ENCODE data around the gene CDSN. TPM values are rescaled to one million over a fixed set of nuclear protein-coding genes. Genes with fewer than 3 reads are reported as not detected.
A peak's percentile ranks its signal among the peaks of the same experiment; 100 is the strongest.

Gene CDSN
- total and polyA plus RNA-seq, 10 donors = not detected

- TF ChIP-seq POLR2AphosphoS5 (IDR thresholded peaks at IDR 0.05) (no peak), POLR2A (IDR thresholded peaks at IDR 0.05) (no peak), CTCF (IDR thresholded peaks at IDR 0.05 in 8 of 11, conservative IDR thresholded peaks at IDR 0.05 in 3 of 11) (no peak)
- intact Hi-C loops (cut with DNase I; ENCODE audit: low total_unique reads) = no loop called here
- WGBS, 5 donors = 52 to 82% (median 70%) methylated on average over 11 of the region's 11 CpGs
- peaks cover 0 to 52% (median 11%) of the 10 kb centered on the region in 6 donors for H3K36me3 ChIP-seq
- no peak overlapping the region for H3K4me3 ChIP-seq
- H3K27ac ChIP-seq = peak overlapping the region in 1 of 8 donors; percentile 16
- H3K4me1 ChIP-seq = peaks cover 0 to 20% (median 0%) of the 10 kb centered on the region in 6 donors
- no peaks in the 10 kb centered on the region for H3K9me3 ChIP-seq
- DNase-seq = no peak
- no peaks in the 10 kb centered on the region for H3K27me3 ChIP-seq (replicated peaks in 1 of 7)
Measured at GRCh38 chr6:31143148-31143547, 22.9 kb upstream of the CDSN start.

- no peak for TF ChIP-seq CTCF (IDR thresholded peaks at IDR 0.05 in 8 of 11, conservative IDR thresholded peaks at IDR 0.05 in 3 of 11)
- TF ChIP-seq POLR2AphosphoS5 (IDR thresholded peaks at IDR 0.05) = no peak
- no peak for TF ChIP-seq POLR2A (IDR thresholded peaks at IDR 0.05)
- Histone ChIP-seq H3K4me3 (no peak overlapping the region), H3K36me3 (peaks cover 0 to 49% (median 11%) of the 10 kb centered on the region in 6 donors), H3K9me3 (no peaks in the 10 kb centered on the region), H3K27ac (no peak overlapping the region), H3K27me3 (replicated peaks in 1 of 7) (no peaks in the 10 kb centered on the region), H3K4me1 (peaks cover 0 to 27% (median 6%) of the 10 kb centered on the region in 6 donors)
- 56 to 77% (median 58%) methylated on average over 2 of the region's 2 CpGs for WGBS, 5 donors
- intact Hi-C loops (cut with DNase I; ENCODE audit: low total_unique reads) = no loop called here
- no peak for DNase-seq
Measured at GRCh38 chr6:31142361-31142761, 22.1 kb upstream of the CDSN start.

GRCh38 chr6:31140643-31141042 lies 20.4 kb upstream of the CDSN start:
- Histone ChIP-seq H3K36me3 (peaks cover 0 to 36% (median 11%) of the 10 kb centered on the region in 6 donors), H3K27me3 (replicated peaks in 1 of 7) (no peaks in the 10 kb centered on the region), H3K4me3 (no peak overlapping the region), H3K4me1 (peaks cover 0 to 30% (median 8%) of the 10 kb centered on the region in 6 donors), H3K9me3 (no peaks in the 10 kb centered on the region), H3K27ac (no peak overlapping the region)
- 83 to 91% (median 88%) methylated on average over 14 to 15 of the region's 15 CpGs for WGBS, 5 donors
- intact Hi-C loops (cut with DNase I; ENCODE audit: low total_unique reads) = no loop called here
- DNase-seq = no peak
- TF ChIP-seq POLR2AphosphoS5 (IDR thresholded peaks at IDR 0.05) = no peak
- TF ChIP-seq POLR2A (IDR thresholded peaks at IDR 0.05) = no peak
- no peak for TF ChIP-seq CTCF (IDR thresholded peaks at IDR 0.05 in 8 of 11, conservative IDR thresholded peaks at IDR 0.05 in 3 of 11)

GRCh38 chr6:31139599-31139998 lies 19.4 kb upstream of the CDSN start:
- WGBS, 5 donors = 48 to 70% (median 56%) methylated on average over 4 of the region's 4 CpGs
- no peaks in the 10 kb centered on the region for H3K9me3 ChIP-seq
- no peaks in the 10 kb centered on the region for H3K27me3 ChIP-seq (replicated peaks in 1 of 7)
- TF ChIP-seq POLR2AphosphoS5 (IDR thresholded peaks at IDR 0.05) (no peak), CTCF (IDR thresholded peaks at IDR 0.05 in 8 of 11, conservative IDR thresholded peaks at IDR 0.05 in 3 of 11) (no peak), POLR2A (IDR thresholded peaks at IDR 0.05) (no peak)
- DNase-seq = no peak
- H3K27ac ChIP-seq = no peak overlapping the region
- intact Hi-C loops (cut with DNase I; ENCODE audit: low total_unique reads) = loop anchor here (5.0 kb wide), 1 partner anchor 228 kb away; no protein-coding TSS in a partner anchor
- peaks cover 0 to 26% (median 7%) of the 10 kb centered on the region in 6 donors for H3K36me3 ChIP-seq
- H3K4me3 ChIP-seq = no peak overlapping the region
- peaks cover 0 to 30% (median 8%) of the 10 kb centered on the region in 6 donors for H3K4me1 ChIP-seq
